Body of pancreas (tissue), 4 donors: Measurements from ENCODE around the gene DNER. TPM values are rescaled to one million over a fixed set of nuclear protein-coding genes. Genes with fewer than 3 reads are reported as not detected.
A peak's percentile ranks its signal among the peaks of the same experiment; 100 is the strongest.

Experiments
- ATAC-seq: fragments of 150-250 bp; one replicate; pipeline ENCODE4 v1.9.1; 2016
- DNase-seq, 4 donors: peaks; one replicate each; pipeline ENCODE4 v3.0.0-alpha.2; 2019
- H3K27ac ChIP-seq, 4 donors: fragments of 200-600 bp; sonication (generic); 1 replicate in 3 of 4; 2 replicates in 1 of 4; pipeline versions ENCODE4 v1.5.1 to v1.6.1; 2016 to 2019; ENCODE audit warnings: mild to moderate bottlenecking in 1 of 4, mixed read lengths in 1 of 4, moderate library complexity in 1 of 4
- H3K27me3 ChIP-seq, 2 donors: fragments of 200-600 bp; sonication (generic); one replicate each; pipeline ENCODE4 v1.6.0; 2016; ENCODE audit warnings: mild to moderate bottlenecking in 1 of 2
- H3K36me3 ChIP-seq, 2 donors: fragments of 200-600 bp; sonication (generic); replicated peaks in 1 of 2; 2 replicates each; pipeline ENCODE4 v1.5.1; 2016; ENCODE audit warnings: low read depth in 2 of 2; ENCODE audit not compliant: insufficient read depth in 1 of 2
- H3K4me1 ChIP-seq: fragments of 200-600 bp; sonication (generic); one replicate; pipeline ENCODE4 v1.6.0; 2016
- H3K4me3 ChIP-seq, 2 donors: fragments of 200-600 bp; sonication (generic); 1 replicate in 1 of 2; 2 replicates in 1 of 2; pipeline ENCODE4 v1.5.1; 2016 to 2019
- H3K9me3 ChIP-seq, 3 donors: fragments of 200-600 bp; sonication (generic); 1 replicate in 2 of 3; 2 replicates in 1 of 3; pipeline ENCODE4 v1.5.1; 2016
- CTCF ChIP-seq, 7 experiments: fragments of 450-650 bp in 4 of 7; fragments of 200-600 bp in 3 of 7; sonication (generic) in 3 of 7; IDR thresholded peaks; one replicate each; pipeline ENCODE4 v1.5.1; 2016 to 2019; ENCODE audit warnings: antibody characterized with exemption in 7 of 7
- POLR2A ChIP-seq, 3 donors: fragments of 450-650 bp; IDR thresholded peaks; one replicate each; pipeline ENCODE4 v1.6.1; 2016; ENCODE audit warnings: antibody characterized with exemption in 3 of 3, mild to moderate bottlenecking in 2 of 3
- WGBS, 2 donors: methylation state at CpG; one replicate each; pipeline ENCODE4 v1.1.5; 2017; 5-methylcytosine and 5-hydroxymethylcytosine counted together
- intact Hi-C: fragments of 100-400 bp; cut with DNase I; formaldehyde crosslinking; loops from one replicate; pipeline ENCODE4 v1.15.1; 2023
- total RNA-seq, 2 donors: library from RNA; depleted of rRNA; stranded (reverse); fragments of >200 nt; gene quantifications; one replicate each; pipeline ENCODE4 v1.1.0, GENCODE V29; 2016

The DNER gene
- total RNA-seq, 2 donors from 2014 or later = 0.78 to 1.3 TPM

- Histone ChIP-seq H3K36me3 (no peaks in the 10 kb centered on the region), H3K4me1 (no peaks in the 10 kb centered on the region), H3K27me3 (no peaks in the 10 kb centered on the region), H3K27ac (no peak overlapping the region), H3K9me3 (no peaks in the 10 kb centered on the region), H3K4me3 (no peak overlapping the region)
- ATAC-seq = no peak
- DNase-seq = no peak
- intact Hi-C loops = no loop called here
- TF ChIP-seq POLR2A (IDR thresholded peaks at IDR 0.05) (no peak), CTCF (IDR thresholded peaks at IDR 0.05) (no peak)
Measured at GRCh38 chr2:229453230-229453629, 261.1 kb downstream of the DNER start.

GRCh38 chr2:229451852-229452251, 262.5 kb downstream of the DNER start:
- H3K4me3 ChIP-seq = no peak overlapping the region
- TF ChIP-seq CTCF (IDR thresholded peaks at IDR 0.05) (no peak), POLR2A (IDR thresholded peaks at IDR 0.05) (no peak)
- no peaks in the 10 kb centered on the region for H3K4me1 ChIP-seq
- H3K36me3 ChIP-seq = no peaks in the 10 kb centered on the region
- ATAC-seq = no peak
- intact Hi-C loops = no loop called here
- DNase-seq = no peak
- H3K27me3 ChIP-seq = no peaks in the 10 kb centered on the region
- WGBS, 2 donors = 67 to 76% methylated on average over 3 of the region's 3 CpGs
- no peak overlapping the region for H3K27ac ChIP-seq
- no peaks in the 10 kb centered on the region for H3K9me3 ChIP-seq

- Histone ChIP-seq H3K27me3 (no peaks in the 10 kb centered on the region), H3K4me3 (no peak overlapping the region), H3K4me1 (no peaks in the 10 kb centered on the region), H3K36me3 (no peaks in the 10 kb centered on the region), H3K27ac (no peak overlapping the region), H3K9me3 (no peaks in the 10 kb centered on the region)
- 83 to 84% methylated on average over 12 of the region's 12 CpGs for WGBS, 2 donors
- intact Hi-C loops = no loop called here
- no peak for DNase-seq
- TF ChIP-seq CTCF (IDR thresholded peaks at IDR 0.05) = no peak
- TF ChIP-seq POLR2A (IDR thresholded peaks at IDR 0.05) = no peak
- no peak for ATAC-seq
Measured at GRCh38 chr2:229447227-229447626, 267.1 kb downstream of the DNER start.

- Histone ChIP-seq H3K9me3 (no peaks in the 10 kb centered on the region), H3K27ac (peak overlapping the region in 1 of 4 donors; percentile 3), H3K36me3 (no peaks in the 10 kb centered on the region), H3K4me1 (no peaks in the 10 kb centered on the region), H3K27me3 (no peaks in the 10 kb centered on the region), H3K4me3 (no peak overlapping the region)
- 63 to 69% methylated on average over 6 of the region's 6 CpGs for WGBS, 2 donors
- ATAC-seq (no peak), DNase-seq (no peak)
- intact Hi-C loops = no loop called here
- TF ChIP-seq POLR2A (IDR thresholded peaks at IDR 0.05) = no peak
- TF ChIP-seq CTCF (IDR thresholded peaks at IDR 0.05) = no peak
Measured at GRCh38 chr2:229446350-229446749, 268.0 kb downstream of the DNER start.

GRCh38 chr2:229445501-229446211, 268.7 kb downstream of the DNER start:
- 52 to 60% methylated on average over 11 of the region's 11 CpGs for WGBS, 2 donors
- DNase-seq (peak in 2 of 4 donors; percentile 15 to 26), ATAC-seq (peak; percentile 40)

More at GRCh38 chr2:229445501-229446211, 268.7 kb downstream of the DNER start:
- no peak for TF ChIP-seq CTCF (IDR thresholded peaks at IDR 0.05)
- no peak for TF ChIP-seq POLR2A (IDR thresholded peaks at IDR 0.05)
- Histone ChIP-seq H3K4me1 (no peaks in the 10 kb centered on the region), H3K9me3 (no peaks in the 10 kb centered on the region), H3K27me3 (no peaks in the 10 kb centered on the region), H3K27ac (peak overlapping the region in 2 of 4 donors; percentile 3 to 71), H3K4me3 (no peak overlapping the region), H3K36me3 (no peaks in the 10 kb centered on the region)
- intact Hi-C loops = no loop called here
